GM21529 (cell line): Measurements from ENCODE around the gene ARHGAP26.

Experiments used
- ATAC-seq: cut with Tn5 transposase; IDR thresholded peaks from one replicate; pipeline ENCODE4 v1.9.1; 2021; ENCODE audit not compliant: unreplicated experiment

The ARHGAP26 gene

DNA sequence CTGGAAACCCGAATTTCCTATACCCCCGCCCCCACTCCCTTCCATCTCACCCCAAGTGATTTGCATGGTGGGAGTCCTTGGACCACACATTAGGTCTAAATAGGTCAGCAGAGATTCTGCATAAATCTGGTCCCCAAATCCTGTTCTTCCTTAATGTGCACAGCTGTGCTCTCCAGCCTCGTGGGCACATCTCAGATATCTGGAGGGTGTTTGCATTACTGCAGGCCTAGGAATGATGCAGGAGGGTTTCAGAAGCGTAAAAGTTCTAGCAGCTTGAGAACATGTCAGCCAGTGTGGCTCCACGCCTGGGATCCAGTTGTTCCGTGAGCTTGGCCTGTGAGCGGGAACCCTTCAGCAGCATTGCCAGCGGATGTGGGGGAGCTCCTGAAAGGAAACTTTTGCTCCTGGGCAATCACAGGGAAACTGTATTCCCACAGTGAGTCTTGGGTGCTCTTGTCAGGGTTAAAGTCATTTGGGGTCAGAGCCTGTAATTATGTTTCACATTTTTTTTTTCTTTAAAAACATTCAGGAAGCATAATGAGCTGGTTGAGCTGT lies 12.9 kb downstream of the ARHGAP26 start:
- no peak for ATAC-seq

DNA sequence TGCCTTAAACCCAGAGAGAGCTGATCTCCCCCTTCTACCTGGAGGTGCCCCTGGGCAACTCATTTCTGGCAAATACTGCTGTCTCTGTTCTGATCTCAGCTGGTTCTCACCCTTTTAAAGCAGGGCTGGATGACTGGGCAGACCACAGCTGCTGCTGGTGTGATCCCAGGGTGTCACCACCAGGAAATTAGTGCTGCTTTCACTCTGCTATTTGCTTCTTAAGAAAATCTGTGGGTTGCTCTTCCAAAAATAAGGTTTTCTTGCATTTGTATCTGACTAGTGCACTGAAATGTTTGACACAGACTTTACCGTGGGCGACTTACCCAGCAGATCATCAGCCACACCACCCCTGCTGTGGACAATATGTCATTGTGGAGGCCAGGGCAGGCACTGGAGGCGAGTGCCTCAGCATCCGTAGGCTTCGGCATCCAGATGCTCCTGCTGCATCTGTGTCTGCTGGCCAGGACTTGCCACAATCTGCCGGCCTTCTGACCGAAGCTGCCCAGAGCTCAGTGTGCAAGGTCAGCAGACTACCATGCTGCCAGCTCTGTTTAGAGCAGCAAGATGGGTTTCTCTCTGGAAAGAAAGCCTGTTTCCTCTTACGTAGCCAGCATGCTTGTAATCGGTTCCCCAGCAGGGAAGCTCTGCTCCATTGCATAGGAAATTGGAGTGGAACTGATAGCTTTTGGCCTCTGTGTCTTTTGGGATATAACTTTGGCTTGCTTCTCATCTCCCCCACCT lies 13.6 kb downstream of the ARHGAP26 start:
- peak; percentile 80 for ATAC-seq

GRCh38 chr5:142784401-142784955 lies 14.3 kb downstream of the ARHGAP26 start:
- no peak for ATAC-seq

DNA sequence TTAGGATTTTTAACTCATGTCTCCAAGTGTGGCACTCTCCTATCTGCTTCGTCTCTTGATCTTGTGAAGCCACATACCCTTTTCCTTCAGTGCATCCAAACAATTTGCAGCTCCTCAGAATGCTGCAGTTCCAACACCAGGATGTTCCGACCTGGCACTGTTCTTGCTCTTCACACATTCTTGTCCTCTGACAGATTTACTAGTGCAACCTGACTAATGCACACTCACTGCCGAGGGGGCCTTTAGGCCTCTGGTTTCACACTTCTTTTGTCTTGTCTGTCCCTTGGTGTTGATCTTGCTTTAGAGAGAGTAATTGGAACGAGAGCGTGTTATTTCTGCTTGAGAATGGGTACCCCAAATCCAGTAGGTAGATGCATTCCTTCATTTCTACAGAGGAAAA lies 15.0 kb downstream of the ARHGAP26 start:
- no peak for ATAC-seq

- ATAC-seq: no peak
Observed at GRCh38 chr5:142789206-142789605, 19.0 kb downstream of the ARHGAP26 start.

- ATAC-seq: no peak
Observed at GRCh38 chr5:142792012-142792864, 22.1 kb downstream of the ARHGAP26 start.

- no peak for ATAC-seq
Observed at GRCh38 chr5:142792865-142793232, 22.7 kb downstream of the ARHGAP26 start.

- no peak for ATAC-seq
Observed at GRCh38 chr5:142794537-142794936, 24.4 kb downstream of the ARHGAP26 start.

- ATAC-seq: no peak
Observed at GRCh38 chr5:142795251-142795650, 25.1 kb downstream of the ARHGAP26 start.

GRCh38 chr5:142796492-142797109 lies 26.4 kb downstream of the ARHGAP26 start:
- ATAC-seq: no peak

DNA sequence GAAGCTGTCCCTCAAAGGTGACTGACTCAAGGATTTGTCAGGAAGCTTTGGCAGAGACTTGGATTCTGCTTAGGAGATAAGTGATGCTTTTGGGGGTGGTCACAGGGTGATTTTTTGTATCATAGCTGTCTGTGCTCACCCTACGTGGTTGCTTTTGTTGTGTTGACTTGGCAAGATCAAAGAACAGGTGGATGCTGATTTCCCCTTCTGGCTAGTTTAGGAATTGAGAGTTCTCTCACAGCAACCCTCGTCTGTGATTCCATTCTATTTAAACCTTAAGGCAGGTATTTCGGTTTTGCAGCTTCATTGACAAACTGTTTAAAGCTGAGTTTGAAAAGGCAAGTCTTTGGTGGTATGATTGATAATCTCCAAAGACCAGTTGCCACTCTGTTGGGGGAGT lies 27.2 kb downstream of the ARHGAP26 start:
- ATAC-seq: no peak

GRCh38 chr5:142798099-142798770 lies 28.1 kb downstream of the ARHGAP26 start:
- ATAC-seq: no peak

DNA sequence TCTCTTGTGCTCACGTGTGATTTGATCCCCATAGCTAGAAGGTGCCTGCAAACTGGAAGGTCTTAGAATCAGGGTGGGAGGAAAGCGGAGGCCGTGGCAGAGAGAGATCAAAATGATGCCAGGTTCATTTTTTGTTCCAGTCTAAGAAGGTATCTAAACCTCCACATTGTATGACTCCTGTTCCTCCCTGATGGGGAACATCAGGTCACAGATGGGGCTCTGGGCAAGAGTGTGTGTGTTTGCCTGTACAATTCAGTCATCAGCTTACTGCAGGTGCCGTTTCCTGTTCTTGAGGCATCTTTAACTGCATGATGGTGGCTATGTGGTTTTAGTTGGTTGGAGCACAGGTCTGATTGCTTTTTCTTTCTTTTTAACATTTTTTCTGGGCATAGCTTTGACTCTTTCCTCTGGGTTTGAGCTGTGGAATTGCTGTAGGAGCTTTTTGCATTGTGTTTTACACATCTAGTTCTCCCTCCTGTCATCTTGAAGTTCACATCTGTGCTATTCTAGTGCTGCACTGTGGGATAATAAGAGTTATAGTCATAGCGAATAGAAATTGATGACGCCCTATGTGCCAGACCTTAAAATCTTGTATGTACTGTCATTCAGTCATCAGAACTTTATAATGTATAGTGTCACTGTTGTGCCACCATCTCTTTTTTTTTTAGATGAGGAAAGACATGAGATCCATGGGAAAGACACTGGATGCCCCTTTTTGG lies 30.8 kb downstream of the ARHGAP26 start:
- ATAC-seq: peak; percentile 93

DNA sequence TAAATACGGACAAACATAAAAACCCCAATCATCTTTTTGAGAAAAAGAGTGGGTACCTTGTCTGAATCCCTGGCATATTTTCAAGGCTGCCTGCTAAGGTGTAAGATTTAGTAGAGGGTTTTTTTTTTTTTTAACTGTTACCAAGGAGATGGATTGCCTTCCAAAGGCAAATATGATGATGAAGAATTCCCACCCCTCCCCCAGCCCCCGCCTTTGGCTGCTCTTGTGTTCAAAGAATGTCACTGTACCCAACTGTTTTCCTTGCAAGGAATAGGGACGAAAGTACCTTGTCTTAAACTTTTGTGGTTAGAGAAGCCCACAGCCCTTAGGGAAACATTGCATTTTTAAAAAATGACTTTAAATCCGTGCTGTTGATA lies 31.3 kb downstream of the ARHGAP26 start:
- no peak for ATAC-seq

DNA sequence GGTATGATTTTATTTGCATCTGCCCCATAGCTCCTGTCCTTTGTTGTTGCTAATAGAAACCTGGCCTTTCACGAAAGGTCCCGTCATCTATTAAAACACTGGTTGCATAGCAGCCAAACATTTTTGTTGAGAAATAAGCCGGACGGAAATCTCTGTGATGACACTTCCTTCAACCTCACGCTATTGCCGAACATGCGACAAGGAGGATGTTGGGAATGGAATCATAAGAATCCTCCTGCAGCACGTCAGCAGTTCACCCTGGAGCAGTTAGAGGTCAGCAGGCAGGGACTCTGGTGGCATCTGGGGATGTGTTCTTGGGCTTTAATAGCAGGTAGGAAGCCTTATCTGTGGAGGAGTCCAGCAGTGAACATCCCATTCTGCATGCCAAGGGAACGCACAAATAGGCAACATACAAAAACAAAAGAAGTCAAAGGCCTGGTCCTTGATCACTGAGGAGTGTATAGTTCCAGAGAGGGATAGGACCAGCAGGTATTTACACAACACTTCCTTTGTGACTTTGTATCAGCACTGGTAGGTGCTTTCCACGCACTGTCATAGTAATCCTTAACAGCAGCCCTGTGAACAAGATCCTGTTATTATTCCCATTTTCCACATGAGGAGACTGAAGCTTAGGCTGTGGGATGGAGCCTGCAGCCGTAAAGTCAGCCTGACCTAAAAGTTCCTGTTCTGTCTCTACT lies 33.4 kb downstream of the ARHGAP26 start:
- no peak for ATAC-seq

DNA sequence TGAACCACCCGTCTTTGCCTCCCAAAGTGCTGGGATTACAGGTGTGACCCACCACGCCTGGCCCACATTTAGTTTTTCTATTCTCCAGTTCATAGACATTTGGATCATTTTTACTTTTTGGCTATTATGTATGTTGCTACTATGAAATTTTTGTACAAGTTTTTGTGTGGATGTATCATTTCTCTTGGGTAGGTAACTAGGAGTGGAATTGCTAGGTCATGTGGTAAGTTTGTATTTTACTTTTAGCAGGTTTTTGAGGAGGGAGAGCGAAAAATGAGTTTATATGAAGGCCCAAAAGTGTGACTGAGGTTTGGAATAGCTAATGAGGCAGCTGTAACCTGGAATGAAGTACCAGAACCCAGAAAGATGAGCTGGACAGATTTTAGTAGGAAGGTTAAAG lies 35.2 kb downstream of the ARHGAP26 start:
- no peak for ATAC-seq

- no peak for ATAC-seq
Observed at GRCh38 chr5:142806841-142807267, 36.7 kb downstream of the ARHGAP26 start.

GRCh38 chr5:142807372-142807911 lies 37.3 kb downstream of the ARHGAP26 start:
- peak; percentile 79 for ATAC-seq
